Stomach (tissue), 4 donors: ENCODE data around the gene CCR8.

Source experiments
- EP300 ChIP-seq: sonication (generic); formaldehyde crosslinking; IDR thresholded peaks from one replicate; pipeline ENCODE4 v1.6.1; 2017; ENCODE audit warnings: antibody characterized with exemption
- POLR2AphosphoS5 ChIP-seq, 3 donors: sonication (generic); formaldehyde crosslinking; IDR thresholded peaks; one replicate each; pipeline ENCODE4 v1.6.1; 2016; ENCODE audit warnings: antibody characterized with exemption in 3 of 3
- TF ChIP-seq, protein P1 (sequence below), 7 experiments: fragments of 450-650 bp in 4 of 7; fragments of 200-600 bp in 3 of 7; sonication (generic) in 3 of 7; IDR thresholded peaks; one replicate each; pipeline ENCODE4 v1.5.1; 2016 to 2019; ENCODE audit warnings: antibody characterized with exemption in 7 of 7, control low read depth in 2 of 7, mild to moderate bottlenecking in 1 of 7

DNA sequence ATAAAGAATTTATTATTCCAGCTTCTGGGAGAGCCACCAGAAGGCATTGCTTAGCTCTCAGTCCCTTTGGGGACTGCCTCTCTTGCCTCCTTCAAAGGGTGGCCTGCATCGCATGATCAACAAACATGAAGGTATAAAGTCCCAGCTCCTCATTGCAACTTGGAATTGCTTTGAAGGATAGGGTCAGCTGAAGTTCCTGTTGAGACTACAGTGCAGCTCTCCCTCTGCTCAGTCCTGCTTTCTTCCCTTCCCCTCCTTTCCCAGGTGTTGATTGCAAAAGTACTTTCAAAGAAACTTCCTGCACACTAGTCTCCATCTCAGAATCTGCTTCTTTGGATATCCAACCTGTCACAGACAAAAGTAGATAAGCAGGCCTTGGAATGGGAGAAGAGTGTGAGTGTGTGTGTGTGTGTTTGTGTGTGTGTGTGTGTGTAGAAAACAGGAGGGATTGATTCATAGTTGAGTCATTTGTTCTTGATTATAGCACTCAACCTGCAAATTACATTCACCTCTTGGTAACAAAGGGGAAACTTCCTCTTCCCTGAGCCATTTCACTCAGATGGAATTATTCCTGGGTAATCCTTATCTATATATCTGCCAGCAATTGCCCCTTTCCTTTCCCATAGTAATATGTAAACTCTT lies 13.7 kb downstream of the CCR8 start:
- TF ChIP-seq, protein P1, sequence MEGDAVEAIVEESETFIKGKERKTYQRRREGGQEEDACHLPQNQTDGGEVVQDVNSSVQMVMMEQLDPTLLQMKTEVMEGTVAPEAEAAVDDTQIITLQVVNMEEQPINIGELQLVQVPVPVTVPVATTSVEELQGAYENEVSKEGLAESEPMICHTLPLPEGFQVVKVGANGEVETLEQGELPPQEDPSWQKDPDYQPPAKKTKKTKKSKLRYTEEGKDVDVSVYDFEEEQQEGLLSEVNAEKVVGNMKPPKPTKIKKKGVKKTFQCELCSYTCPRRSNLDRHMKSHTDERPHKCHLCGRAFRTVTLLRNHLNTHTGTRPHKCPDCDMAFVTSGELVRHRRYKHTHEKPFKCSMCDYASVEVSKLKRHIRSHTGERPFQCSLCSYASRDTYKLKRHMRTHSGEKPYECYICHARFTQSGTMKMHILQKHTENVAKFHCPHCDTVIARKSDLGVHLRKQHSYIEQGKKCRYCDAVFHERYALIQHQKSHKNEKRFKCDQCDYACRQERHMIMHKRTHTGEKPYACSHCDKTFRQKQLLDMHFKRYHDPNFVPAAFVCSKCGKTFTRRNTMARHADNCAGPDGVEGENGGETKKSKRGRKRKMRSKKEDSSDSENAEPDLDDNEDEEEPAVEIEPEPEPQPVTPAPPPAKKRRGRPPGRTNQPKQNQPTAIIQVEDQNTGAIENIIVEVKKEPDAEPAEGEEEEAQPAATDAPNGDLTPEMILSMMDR (IDR thresholded peaks at IDR 0.05), result no peak
- no peak for TF ChIP-seq POLR2AphosphoS5 (IDR thresholded peaks at IDR 0.05)
- no peak for TF ChIP-seq EP300
